ENCODE measurements around the gene ADGRE2.

The ADGRE2 gene

GRCh38 chr19:14772995-14773394, 5.4 kb downstream of the ADGRE2 start:
- no peak overlapping the region for H3K4me2 ChIP-seq (ENCODE audit: low read length)
- no peaks in the 10 kb centered on the region for H3K4me1 ChIP-seq (ENCODE audit: low read length)
- no peak overlapping the region for H3K9ac ChIP-seq (ENCODE audit: low read length)
- no peaks in the 10 kb centered on the region for H3K36me3 ChIP-seq (replicated peaks; ENCODE audit: low read depth, low read length)
- H2AFZ ChIP-seq (ENCODE audit: low read depth, low read length): no peak overlapping the region
- H3K27me3 ChIP-seq (ENCODE audit: low read depth, low read length): no peaks in the 10 kb centered on the region; the same call in 1 of the 2 replicates
- no peak overlapping the region for H3K4me3 ChIP-seq (ENCODE audit: low read length)
- H3K27ac ChIP-seq (ENCODE audit: low read length): no peak overlapping the region
- TF ChIP-seq CTCF (IDR thresholded peaks at IDR 0.05; ENCODE audit: low read depth, low read length): no peak
- no peak for TF ChIP-seq EZH2phosphoT487 (IDR thresholded peaks at IDR 0.05; ENCODE audit: low read depth)
- H3K79me2 ChIP-seq (ENCODE audit: low read length): no peaks in the 10 kb centered on the region
- no peaks in the 10 kb centered on the region for H4K20me1 ChIP-seq (ENCODE audit: insufficient read depth, low read length)
- H3K9me3 ChIP-seq (ENCODE audit: insufficient read depth, low read length): no peaks in the 10 kb centered on the region

- TF ChIP-seq EZH2phosphoT487 (IDR thresholded peaks at IDR 0.05; ENCODE audit: low read depth) (no peak), CTCF (IDR thresholded peaks at IDR 0.05; ENCODE audit: low read depth, low read length) (no peak)
- no peak overlapping the region for H3K4me2 ChIP-seq (ENCODE audit: low read length)
- no peaks in the 10 kb centered on the region for H3K79me2 ChIP-seq (ENCODE audit: low read length)
- H3K4me1 ChIP-seq (ENCODE audit: low read length): no peaks in the 10 kb centered on the region
- H3K27ac ChIP-seq (ENCODE audit: low read length): no peak overlapping the region
- H2AFZ ChIP-seq (ENCODE audit: low read depth, low read length): no peak overlapping the region
- no peak overlapping the region for H3K9ac ChIP-seq (ENCODE audit: low read length)
- H3K4me3 ChIP-seq (ENCODE audit: low read length): no peak overlapping the region
- no peaks in the 10 kb centered on the region; the same call in 1 of the 2 replicates for H3K27me3 ChIP-seq (ENCODE audit: low read depth, low read length)
- no peaks in the 10 kb centered on the region for H4K20me1 ChIP-seq (ENCODE audit: insufficient read depth, low read length)
- H3K36me3 ChIP-seq (replicated peaks; ENCODE audit: low read depth, low read length): no peaks in the 10 kb centered on the region
- H3K9me3 ChIP-seq (ENCODE audit: insufficient read depth, low read length): no peaks in the 10 kb centered on the region
Observed at GRCh38 chr19:14772467-14772866, 5.9 kb downstream of the ADGRE2 start.

GRCh38 chr19:14770944-14771839, 7.2 kb downstream of the ADGRE2 start:
- no peaks in the 10 kb centered on the region for H3K79me2 ChIP-seq (ENCODE audit: low read length)
- no peaks in the 10 kb centered on the region; the same call in 1 of the 2 replicates for H3K27me3 ChIP-seq (ENCODE audit: low read depth, low read length)
- H3K9me3 ChIP-seq (ENCODE audit: insufficient read depth, low read length): no peaks in the 10 kb centered on the region
- H3K36me3 ChIP-seq (replicated peaks; ENCODE audit: low read depth, low read length): no peaks in the 10 kb centered on the region
- H3K4me3 ChIP-seq (ENCODE audit: low read length): no peak overlapping the region
- H3K4me1 ChIP-seq (ENCODE audit: low read length): no peaks in the 10 kb centered on the region
- H3K27ac ChIP-seq (ENCODE audit: low read length): no peak overlapping the region
- H3K4me2 ChIP-seq (ENCODE audit: low read length): no peak overlapping the region
- H3K9ac ChIP-seq (ENCODE audit: low read length): no peak overlapping the region
- H2AFZ ChIP-seq (ENCODE audit: low read depth, low read length): no peak overlapping the region
- TF ChIP-seq CTCF (IDR thresholded peaks at IDR 0.05; ENCODE audit: low read depth, low read length): no peak
- no peak for TF ChIP-seq EZH2phosphoT487 (IDR thresholded peaks at IDR 0.05; ENCODE audit: low read depth)
- no peaks in the 10 kb centered on the region for H4K20me1 ChIP-seq (ENCODE audit: insufficient read depth, low read length)

GRCh38 chr19:14770136-14770535, 8.2 kb downstream of the ADGRE2 start:
- Histone ChIP-seq H3K4me3 (ENCODE audit: low read length) (no peak overlapping the region), H4K20me1 (ENCODE audit: insufficient read depth, low read length) (no peaks in the 10 kb centered on the region), H2AFZ (ENCODE audit: low read depth, low read length) (no peak overlapping the region), H3K79me2 (ENCODE audit: low read length) (no peaks in the 10 kb centered on the region), H3K27ac (ENCODE audit: low read length) (no peak overlapping the region), H3K4me1 (ENCODE audit: low read length) (no peaks in the 10 kb centered on the region), H3K9ac (ENCODE audit: low read length) (no peak overlapping the region), H3K36me3 (replicated peaks; ENCODE audit: low read depth, low read length) (no peaks in the 10 kb centered on the region), H3K4me2 (ENCODE audit: low read length) (no peak overlapping the region), H3K9me3 (ENCODE audit: insufficient read depth, low read length) (no peaks in the 10 kb centered on the region), H3K27me3 (ENCODE audit: low read depth, low read length) (no peaks in the 10 kb centered on the region; the same call in 1 of the 2 replicates)
- TF ChIP-seq EZH2phosphoT487 (IDR thresholded peaks at IDR 0.05; ENCODE audit: low read depth) (no peak), CTCF (IDR thresholded peaks at IDR 0.05; ENCODE audit: low read depth, low read length) (no peak)
